WTC11 (cell line): ENCODE data around the gene GRAMD2B. TPM values are rescaled to one million over a fixed set of nuclear protein-coding genes. Genes with fewer than 3 reads are reported as not detected.

Source experiments
- ATAC-seq: fragments of 200-7000 bp; cut with Tn5 transposase; 2 replicates; pipeline ENCODE4 v1.10.0; 2021; ENCODE audit warnings: mild to moderate bottlenecking, moderate library complexity
- CTCF ChIA-PET: fragments of 300-600 bp; sonication (Branson Sonifier 250); formaldehyde crosslinking; loops from one replicate; lab custom pipeline; 2021; ENCODE audit warnings: antibody characterized with exemption; lab: Charles Lee
- POLR2A ChIA-PET: fragments of 350-600 bp; sonication (Branson Sonifier 250); formaldehyde crosslinking; loops from one replicate; lab custom pipeline; 2021; ENCODE audit warnings: antibody characterized with exemption; lab: Charles Lee
- DNase-seq: peaks from one replicate; pipeline ENCODE4 v3.0.0; 2021; ENCODE audit warnings: low spot score
- H3K27ac Mint-ChIP-seq: 2 replicates; pipeline ENCODE4 v1.8.0; 2021; ENCODE audit warnings: mixed read lengths
- H3K27me3 Mint-ChIP-seq: 2 replicates; pipeline ENCODE4 v1.8.0; 2021; ENCODE audit warnings: low read depth, mild to moderate bottlenecking, moderate library complexity, mixed read lengths
- H3K36me3 Mint-ChIP-seq: 2 replicates; pipeline ENCODE4 v1.8.0; 2021; ENCODE audit warnings: mixed read lengths
- H3K4me1 Mint-ChIP-seq: 2 replicates; pipeline ENCODE4 v1.8.0; 2022; ENCODE audit warnings: mixed read lengths
- H3K4me3 Mint-ChIP-seq: 2 replicates; pipeline ENCODE4 v1.8.0; 2021; ENCODE audit warnings: mild to moderate bottlenecking, moderate library complexity, mixed read lengths
- H3K9me3 Mint-ChIP-seq: 2 replicates; pipeline ENCODE4 v1.8.0; 2021; ENCODE audit warnings: mixed read lengths
- CREB1 ChIP-seq: sonication (generic); formaldehyde crosslinking; IDR thresholded peaks from 2 replicates; pipeline ENCODE4 v1.8.0; 2023; ENCODE audit warnings: mild to moderate bottlenecking, missing genetic modification reagents
- CREM ChIP-seq: sonication (generic); formaldehyde crosslinking; IDR thresholded peaks from 2 replicates; pipeline ENCODE4 v1.8.1; 2022; ENCODE audit warnings: mild to moderate bottlenecking, missing genetic modification reagents, moderate library complexity
- EMX1 ChIP-seq: fragments of 250-450 bp; sonication (Bioruptor Pico); IDR thresholded peaks from 2 replicates; pipeline ENCODE4 v1.8.0; 2021; ENCODE audit warnings: mild to moderate bottlenecking
- FOXP1 ChIP-seq: sonication (generic); formaldehyde crosslinking; IDR thresholded peaks from 2 replicates; pipeline ENCODE4 v1.8.0; 2022; ENCODE audit warnings: missing genetic modification reagents, mild to moderate bottlenecking, moderate library complexity, borderline replicate concordance
- HMGA2 ChIP-seq: fragments of 250-450 bp; sonication (Bioruptor Pico); IDR thresholded peaks from 2 replicates; pipeline ENCODE4 v1.4.0; 2021; ENCODE audit warnings: mild to moderate bottlenecking, moderate library complexity
- IRF2 ChIP-seq: sonication (generic); formaldehyde crosslinking; IDR thresholded peaks from 2 replicates; pipeline ENCODE4 v1.8.0; 2022; ENCODE audit warnings: low read depth, missing genetic modification reagents, borderline replicate concordance
- KAT7 ChIP-seq: sonication (generic); formaldehyde crosslinking; IDR thresholded peaks from 2 replicates; pipeline ENCODE4 v1.8.1; 2023; ENCODE audit warnings: missing genetic modification reagents, mild to moderate bottlenecking, borderline replicate concordance
- NFATC4 ChIP-seq: fragments of 250-450 bp; sonication (Bioruptor Pico); IDR thresholded peaks from 2 replicates; pipeline ENCODE4 v1.9.0; 2021; ENCODE audit warnings: mild to moderate bottlenecking
- NR2C2 ChIP-seq: sonication (generic); formaldehyde crosslinking; IDR thresholded peaks from 2 replicates; pipeline ENCODE4 v1.8.0; 2022; ENCODE audit warnings: mild to moderate bottlenecking, missing genetic modification reagents
- PRRX2 ChIP-seq: fragments of 250-450 bp; sonication (Bioruptor Pico); IDR thresholded peaks from 2 replicates; pipeline ENCODE4 v1.8.0; 2021; ENCODE audit warnings: mild to moderate bottlenecking
- SMAD4 ChIP-seq: sonication (generic); formaldehyde crosslinking; IDR thresholded peaks from 2 replicates; pipeline ENCODE4 v1.8.0; 2022; ENCODE audit warnings: mild to moderate bottlenecking, missing genetic modification reagents
- TEAD1 ChIP-seq: sonication (generic); formaldehyde crosslinking; IDR thresholded peaks from 2 replicates; pipeline ENCODE4 v1.8.0; 2022; ENCODE audit warnings: mild to moderate bottlenecking, missing genetic modification reagents
- TP53 ChIP-seq: sonication (generic); formaldehyde crosslinking; IDR thresholded peaks from 2 replicates; pipeline ENCODE4 v1.8.1; 2023; ENCODE audit warnings: mild to moderate bottlenecking, missing genetic modification reagents
- ZBTB21 ChIP-seq: sonication (generic); formaldehyde crosslinking; IDR thresholded peaks from 2 replicates; pipeline ENCODE4 v1.8.1; 2023; ENCODE audit warnings: mild to moderate bottlenecking, missing genetic modification reagents, borderline replicate concordance
- ZNF121 ChIP-seq: sonication (generic); formaldehyde crosslinking; IDR thresholded peaks from 2 replicates; pipeline ENCODE4 v1.8.0; 2023; ENCODE audit warnings: missing genetic modification reagents
- ZNF219 ChIP-seq: sonication (generic); formaldehyde crosslinking; IDR thresholded peaks from 2 replicates; pipeline ENCODE4 v1.8.0; 2023; ENCODE audit warnings: missing genetic modification reagents, mild to moderate bottlenecking, borderline replicate concordance
- ZNF263 ChIP-seq: sonication (generic); formaldehyde crosslinking; IDR thresholded peaks from 2 replicates; pipeline ENCODE4 v1.8.1; 2022; ENCODE audit warnings: low read depth, mild to moderate bottlenecking, moderate library complexity, missing genetic modification reagents
- ZNF396 ChIP-seq: fragments of 250-450 bp; sonication (Bioruptor Pico); IDR thresholded peaks from 2 replicates; pipeline ENCODE4 v1.8.0; 2021; ENCODE audit warnings: mild to moderate bottlenecking, moderate library complexity, borderline replicate concordance
- ZNF671 ChIP-seq: fragments of 250-450 bp; sonication (Bioruptor Pico); IDR thresholded peaks from 2 replicates; pipeline ENCODE4 v1.8.0; 2021; ENCODE audit warnings: mild to moderate bottlenecking
- total RNA-seq: library from RNA; stranded (reverse); gene quantifications from 3 replicates; pipeline ENCODE4 v1.2.3, GENCODE V29; 2021
- TF ChIP-seq, protein P1 (sequence below): sonication (generic); formaldehyde crosslinking; IDR thresholded peaks from 2 replicates; pipeline ENCODE4 v1.8.1; 2022; ENCODE audit warnings: missing genetic modification reagents, borderline replicate concordance
- TF ChIP-seq, protein P2 (sequence below): fragments of 250-450 bp; sonication (Bioruptor Pico); IDR thresholded peaks from 2 replicates; pipeline ENCODE4 v1.8.0; 2021; ENCODE audit warnings: mild to moderate bottlenecking
- TF ChIP-seq, protein P3 (sequence below): fragments of 250-450 bp; sonication (Bioruptor Pico); IDR thresholded peaks from 2 replicates; pipeline ENCODE4 v1.9.0; 2021; ENCODE audit warnings: moderate library complexity, mild to moderate bottlenecking, inconsistent platforms, borderline replicate concordance
- TF ChIP-seq, protein P4 (sequence below): sonication (generic); formaldehyde crosslinking; IDR thresholded peaks from 2 replicates; pipeline ENCODE4 v1.8.1; 2023; ENCODE audit warnings: mild to moderate bottlenecking, missing genetic modification reagents
- TF ChIP-seq, protein P5 (sequence below): fragments of 200-600 bp; IDR thresholded peaks from 2 replicates; pipeline ENCODE4 v1.8.0; 2022; ENCODE audit warnings: antibody characterized with exemption
- TF ChIP-seq, protein P6 (sequence below): sonication (generic); formaldehyde crosslinking; IDR thresholded peaks from 2 replicates; pipeline ENCODE4 v1.8.0; 2022; ENCODE audit warnings: mild to moderate bottlenecking, missing genetic modification reagents
- TF ChIP-seq, protein P7 (sequence below): fragments of 250-450 bp; sonication (Bioruptor Pico); IDR thresholded peaks from 2 replicates; pipeline ENCODE4 v1.9.0; 2021; ENCODE audit warnings: mild to moderate bottlenecking
- TF ChIP-seq, protein P8 (sequence below): sonication (generic); formaldehyde crosslinking; IDR thresholded peaks from 2 replicates; pipeline ENCODE4 v1.8.0; 2023; ENCODE audit warnings: missing genetic modification reagents

The GRAMD2B gene
- total RNA-seq, 1 experiment from 2014 or later = 11.6 TPM

DNA sequence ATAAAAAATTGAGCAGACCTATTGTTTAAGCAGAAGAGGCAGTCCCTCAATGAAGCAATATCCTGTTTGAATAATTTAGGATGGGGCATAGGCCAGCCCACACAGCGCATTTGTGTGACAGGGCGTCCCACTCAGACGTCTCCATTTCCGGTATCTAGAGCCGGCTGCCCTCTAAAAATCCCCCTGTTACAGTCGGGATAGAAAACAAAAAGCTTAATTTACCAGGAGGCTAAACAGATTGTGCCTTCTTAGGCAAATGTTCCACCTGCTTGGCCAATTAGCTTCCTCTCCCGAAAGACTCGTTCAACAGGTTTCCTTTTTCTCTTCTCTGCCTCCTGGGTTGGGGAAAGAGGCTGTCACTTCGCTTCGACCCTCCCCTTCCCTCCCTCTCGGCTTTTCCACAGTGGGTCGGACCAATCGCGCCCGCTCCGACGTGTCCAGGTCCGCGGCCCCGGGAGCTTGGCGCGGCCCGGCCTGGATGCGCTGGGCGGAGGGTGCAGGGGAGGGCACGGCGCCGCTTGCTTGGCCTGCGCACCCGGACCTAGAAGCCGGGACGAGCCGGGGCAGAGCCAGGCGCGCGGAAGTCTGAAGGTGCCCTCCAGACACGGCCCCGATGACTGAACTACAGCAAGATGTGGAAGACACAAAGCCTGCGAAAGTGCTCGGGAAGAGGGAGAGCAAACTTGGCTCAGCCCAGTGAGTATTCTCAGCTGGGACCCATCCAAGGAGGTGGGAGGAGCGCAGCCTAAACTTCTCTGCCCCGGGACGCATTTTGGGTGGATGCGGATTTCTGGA, at the start of gene GRAMD2B (continued):
- TF ChIP-seq, protein P1, sequence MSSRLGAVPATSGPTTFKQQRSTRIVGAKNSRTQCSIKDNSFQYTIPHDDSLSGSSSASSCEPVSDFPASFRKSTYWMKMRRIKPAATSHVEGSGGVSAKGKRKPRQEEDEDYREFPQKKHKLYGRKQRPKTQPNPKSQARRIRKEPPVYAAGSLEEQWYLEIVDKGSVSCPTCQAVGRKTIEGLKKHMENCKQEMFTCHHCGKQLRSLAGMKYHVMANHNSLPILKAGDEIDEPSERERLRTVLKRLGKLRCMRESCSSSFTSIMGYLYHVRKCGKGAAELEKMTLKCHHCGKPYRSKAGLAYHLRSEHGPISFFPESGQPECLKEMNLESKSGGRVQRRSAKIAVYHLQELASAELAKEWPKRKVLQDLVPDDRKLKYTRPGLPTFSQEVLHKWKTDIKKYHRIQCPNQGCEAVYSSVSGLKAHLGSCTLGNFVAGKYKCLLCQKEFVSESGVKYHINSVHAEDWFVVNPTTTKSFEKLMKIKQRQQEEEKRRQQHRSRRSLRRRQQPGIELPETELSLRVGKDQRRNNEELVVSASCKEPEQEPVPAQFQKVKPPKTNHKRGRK = no peak
- TF ChIP-seq ZNF671 (CRISPR knock-in tag) (no peak), TP53 (peak; percentile 87; the same call in 1 of the 2 replicates), CREB1 (CRISPR knock-in tag) (no peak), HMGA2 (CRISPR knock-in tag) (no peak), TEAD1 (CRISPR knock-in tag) (no peak), ZNF263 (CRISPR knock-in tag) (peak; percentile 74; the same call in 1 of the 2 replicates), FOXP1 (CRISPR knock-in tag) (peak; percentile 85; the same call in 1 of the 2 replicates), ZNF219 (CRISPR knock-in tag) (0 out of 2 replicates have a peak, but pooled peaks have one; percentile 63), NFATC4 (CRISPR knock-in tag) (no peak), ZBTB21 (CRISPR knock-in tag) (peak; percentile 59; the same call in 1 of the 2 replicates)
- TF ChIP-seq, protein P2, sequence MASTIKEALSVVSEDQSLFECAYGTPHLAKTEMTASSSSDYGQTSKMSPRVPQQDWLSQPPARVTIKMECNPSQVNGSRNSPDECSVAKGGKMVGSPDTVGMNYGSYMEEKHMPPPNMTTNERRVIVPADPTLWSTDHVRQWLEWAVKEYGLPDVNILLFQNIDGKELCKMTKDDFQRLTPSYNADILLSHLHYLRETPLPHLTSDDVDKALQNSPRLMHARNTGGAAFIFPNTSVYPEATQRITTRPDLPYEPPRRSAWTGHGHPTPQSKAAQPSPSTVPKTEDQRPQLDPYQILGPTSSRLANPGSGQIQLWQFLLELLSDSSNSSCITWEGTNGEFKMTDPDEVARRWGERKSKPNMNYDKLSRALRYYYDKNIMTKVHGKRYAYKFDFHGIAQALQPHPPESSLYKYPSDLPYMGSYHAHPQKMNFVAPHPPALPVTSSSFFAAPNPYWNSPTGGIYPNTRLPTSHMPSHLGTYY (CRISPR knock-in tag) = no peak
- TF ChIP-seq, protein P3, sequence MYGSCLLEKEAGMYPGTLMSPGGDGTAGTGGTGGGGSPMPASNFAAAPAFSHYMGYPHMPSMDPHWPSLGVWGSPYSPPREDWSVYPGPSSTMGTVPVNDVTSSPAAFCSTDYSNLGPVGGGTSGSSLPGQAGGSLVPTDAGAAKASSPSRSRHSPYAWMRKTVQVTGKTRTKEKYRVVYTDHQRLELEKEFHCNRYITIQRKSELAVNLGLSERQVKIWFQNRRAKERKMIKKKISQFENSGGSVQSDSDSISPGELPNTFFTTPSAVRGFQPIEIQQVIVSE (CRISPR knock-in tag) = no peak
- TF ChIP-seq, protein P4, sequence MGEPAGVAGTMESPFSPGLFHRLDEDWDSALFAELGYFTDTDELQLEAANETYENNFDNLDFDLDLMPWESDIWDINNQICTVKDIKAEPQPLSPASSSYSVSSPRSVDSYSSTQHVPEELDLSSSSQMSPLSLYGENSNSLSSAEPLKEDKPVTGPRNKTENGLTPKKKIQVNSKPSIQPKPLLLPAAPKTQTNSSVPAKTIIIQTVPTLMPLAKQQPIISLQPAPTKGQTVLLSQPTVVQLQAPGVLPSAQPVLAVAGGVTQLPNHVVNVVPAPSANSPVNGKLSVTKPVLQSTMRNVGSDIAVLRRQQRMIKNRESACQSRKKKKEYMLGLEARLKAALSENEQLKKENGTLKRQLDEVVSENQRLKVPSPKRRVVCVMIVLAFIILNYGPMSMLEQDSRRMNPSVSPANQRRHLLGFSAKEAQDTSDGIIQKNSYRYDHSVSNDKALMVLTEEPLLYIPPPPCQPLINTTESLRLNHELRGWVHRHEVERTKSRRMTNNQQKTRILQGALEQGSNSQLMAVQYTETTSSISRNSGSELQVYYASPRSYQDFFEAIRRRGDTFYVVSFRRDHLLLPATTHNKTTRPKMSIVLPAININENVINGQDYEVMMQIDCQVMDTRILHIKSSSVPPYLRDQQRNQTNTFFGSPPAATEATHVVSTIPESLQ (CRISPR knock-in tag) = no peak
- TF ChIP-seq, protein P5, sequence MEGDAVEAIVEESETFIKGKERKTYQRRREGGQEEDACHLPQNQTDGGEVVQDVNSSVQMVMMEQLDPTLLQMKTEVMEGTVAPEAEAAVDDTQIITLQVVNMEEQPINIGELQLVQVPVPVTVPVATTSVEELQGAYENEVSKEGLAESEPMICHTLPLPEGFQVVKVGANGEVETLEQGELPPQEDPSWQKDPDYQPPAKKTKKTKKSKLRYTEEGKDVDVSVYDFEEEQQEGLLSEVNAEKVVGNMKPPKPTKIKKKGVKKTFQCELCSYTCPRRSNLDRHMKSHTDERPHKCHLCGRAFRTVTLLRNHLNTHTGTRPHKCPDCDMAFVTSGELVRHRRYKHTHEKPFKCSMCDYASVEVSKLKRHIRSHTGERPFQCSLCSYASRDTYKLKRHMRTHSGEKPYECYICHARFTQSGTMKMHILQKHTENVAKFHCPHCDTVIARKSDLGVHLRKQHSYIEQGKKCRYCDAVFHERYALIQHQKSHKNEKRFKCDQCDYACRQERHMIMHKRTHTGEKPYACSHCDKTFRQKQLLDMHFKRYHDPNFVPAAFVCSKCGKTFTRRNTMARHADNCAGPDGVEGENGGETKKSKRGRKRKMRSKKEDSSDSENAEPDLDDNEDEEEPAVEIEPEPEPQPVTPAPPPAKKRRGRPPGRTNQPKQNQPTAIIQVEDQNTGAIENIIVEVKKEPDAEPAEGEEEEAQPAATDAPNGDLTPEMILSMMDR = no peak

DNA sequence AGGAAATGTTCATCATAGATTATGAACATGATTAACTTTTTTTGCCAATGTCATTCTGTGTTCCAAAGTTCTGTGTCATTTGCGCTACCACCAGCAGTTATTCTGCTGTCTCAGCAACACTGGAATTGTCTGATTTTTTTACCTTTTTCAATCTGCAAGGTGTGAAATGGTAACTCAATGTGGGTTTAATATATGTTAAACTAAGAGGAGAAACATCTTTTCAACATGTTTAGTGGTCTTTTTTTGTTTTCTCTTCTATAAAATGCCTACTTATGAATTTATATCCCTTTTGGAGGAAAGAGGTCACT, 49.1 kb upstream of the GRAMD2B start:
- ATAC-seq = no peak
- CTCF ChIA-PET = no interaction called here
- H3K4me1 Mint-ChIP-seq = peaks cover 42% of the 10 kb centered on the region
- POLR2A ChIA-PET = no interaction called here
- H3K36me3 Mint-ChIP-seq = no peaks in the 10 kb centered on the region
- TF ChIP-seq IRF2 (CRISPR knock-in tag) (no peak), PRRX2 (CRISPR knock-in tag) (no peak), ZBTB21 (CRISPR knock-in tag) (no peak), CREM (CRISPR knock-in tag) (no peak), ZNF396 (CRISPR knock-in tag) (no peak), SMAD4 (CRISPR knock-in tag) (no peak), ZNF121 (no peak), NR2C2 (CRISPR knock-in tag) (no peak), EMX1 (CRISPR knock-in tag) (no peak), KAT7 (CRISPR knock-in tag) (no peak)
- TF ChIP-seq, protein P6, sequence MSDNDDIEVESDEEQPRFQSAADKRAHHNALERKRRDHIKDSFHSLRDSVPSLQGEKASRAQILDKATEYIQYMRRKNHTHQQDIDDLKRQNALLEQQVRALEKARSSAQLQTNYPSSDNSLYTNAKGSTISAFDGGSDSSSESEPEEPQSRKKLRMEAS (CRISPR knock-in tag) = no peak
- TF ChIP-seq, protein P7, sequence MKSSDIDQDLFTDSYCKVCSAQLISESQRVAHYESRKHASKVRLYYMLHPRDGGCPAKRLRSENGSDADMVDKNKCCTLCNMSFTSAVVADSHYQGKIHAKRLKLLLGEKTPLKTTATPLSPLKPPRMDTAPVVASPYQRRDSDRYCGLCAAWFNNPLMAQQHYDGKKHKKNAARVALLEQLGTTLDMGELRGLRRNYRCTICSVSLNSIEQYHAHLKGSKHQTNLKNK (CRISPR knock-in tag) = no peak
- TF ChIP-seq, protein P8, sequence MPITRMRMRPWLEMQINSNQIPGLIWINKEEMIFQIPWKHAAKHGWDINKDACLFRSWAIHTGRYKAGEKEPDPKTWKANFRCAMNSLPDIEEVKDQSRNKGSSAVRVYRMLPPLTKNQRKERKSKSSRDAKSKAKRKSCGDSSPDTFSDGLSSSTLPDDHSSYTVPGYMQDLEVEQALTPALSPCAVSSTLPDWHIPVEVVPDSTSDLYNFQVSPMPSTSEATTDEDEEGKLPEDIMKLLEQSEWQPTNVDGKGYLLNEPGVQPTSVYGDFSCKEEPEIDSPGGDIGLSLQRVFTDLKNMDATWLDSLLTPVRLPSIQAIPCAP = no peak
- TF ChIP-seq, protein P4 (CRISPR knock-in tag) = no peak
- TF ChIP-seq, all 79 proteins: peak for 0
- no peaks in the 10 kb centered on the region for H3K9me3 Mint-ChIP-seq
- H3K27ac Mint-ChIP-seq = no peak overlapping the region
- no peaks in the 10 kb centered on the region for H3K27me3 Mint-ChIP-seq
- DNase-seq = no peak
- H3K4me3 Mint-ChIP-seq = no peak overlapping the region
